HG03457 (cell line): Measurements from ENCODE around the gene MMS19.
"Not testable (repeated sequence)": the region's sequence is repeated elsewhere in the genome, so short reads cannot be mapped to it uniquely, and the experiment has no call there.

ENCODE experiments used
- ATAC-seq: cut with Tn5 transposase; IDR thresholded peaks from one replicate; pipeline ENCODE4 v1.9.1; 2021; ENCODE audit warnings: moderate number of reproducible peaks; ENCODE audit not compliant: unreplicated experiment

MMS19 gene

DNA sequence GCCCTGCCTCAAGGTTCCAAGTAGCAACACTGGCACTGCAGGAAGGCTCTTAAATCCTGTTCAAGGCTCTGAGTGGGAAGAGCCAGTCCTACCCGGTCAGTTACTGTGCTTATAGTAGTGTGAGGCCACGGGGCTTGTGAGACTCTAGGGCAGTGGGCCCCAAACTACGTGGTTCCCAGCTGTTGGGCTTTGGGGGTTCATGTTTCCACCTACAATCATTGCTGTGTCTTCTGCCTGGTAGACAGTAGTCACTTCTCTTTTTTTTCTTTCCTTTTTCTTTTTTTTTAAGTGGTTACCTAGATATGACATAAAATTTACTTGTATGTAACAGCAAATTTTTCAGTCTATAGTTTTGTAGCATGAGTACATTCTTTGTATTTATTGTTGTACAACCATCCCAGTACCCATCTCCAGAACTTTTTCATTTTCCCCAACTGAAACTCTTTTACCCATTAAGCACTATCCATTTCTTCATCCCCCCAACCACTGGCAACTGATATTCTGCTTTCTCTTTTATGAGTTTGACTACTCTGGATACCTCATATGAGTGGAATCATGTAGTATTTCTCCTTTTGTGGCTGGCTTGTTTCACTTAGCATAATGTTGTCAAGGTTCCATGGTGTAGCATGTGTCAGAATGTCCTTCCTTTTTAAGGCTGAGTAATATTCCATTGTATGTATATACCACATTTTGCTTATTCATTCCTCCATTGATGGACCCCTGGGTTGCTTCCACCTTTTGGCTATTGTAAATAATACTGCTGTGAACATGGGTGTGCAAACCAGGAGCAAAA, 8.2 kb upstream of the MMS19 start:
- no peak for ATAC-seq

DNA sequence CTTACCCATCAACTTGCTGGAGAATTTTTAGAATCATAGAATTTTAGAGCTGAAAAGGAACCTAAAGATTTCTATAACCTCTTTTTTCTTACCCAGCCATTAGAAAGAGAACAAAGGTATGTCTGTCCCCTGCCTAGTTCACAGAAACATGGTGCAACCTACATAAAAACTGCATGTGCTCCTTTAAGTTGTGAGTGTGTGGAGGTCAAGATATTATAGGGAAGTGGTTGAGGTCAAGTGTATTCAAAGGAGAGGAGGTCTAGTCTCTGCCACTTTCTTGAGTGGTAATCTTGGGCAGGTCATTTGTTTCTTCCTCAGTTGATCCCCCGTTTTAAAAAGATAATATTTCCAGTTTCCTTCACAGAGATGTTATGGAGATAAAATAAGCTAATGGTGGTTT, 6.9 kb upstream of the MMS19 start:
- ATAC-seq = no peak

DNA sequence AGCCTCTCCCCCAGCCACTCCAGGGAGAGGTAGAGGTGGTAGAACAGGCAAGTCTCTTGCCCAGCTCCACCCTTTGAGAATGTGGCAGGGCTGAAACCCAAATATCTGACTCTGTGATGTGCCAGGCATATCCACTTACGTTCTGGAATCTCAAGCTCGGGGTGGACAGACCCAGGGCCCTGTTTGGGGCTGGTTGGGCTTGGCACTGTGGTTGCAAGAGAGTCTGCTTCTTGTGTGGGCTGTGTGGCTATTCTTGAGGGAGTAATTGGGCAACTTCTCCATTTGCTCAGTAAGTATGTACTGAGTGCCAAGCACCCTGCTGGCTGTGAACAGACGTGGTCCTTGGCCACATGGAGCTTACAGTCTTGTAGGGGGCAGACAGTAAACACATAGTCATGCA, 5.2 kb upstream of the MMS19 start:
- ATAC-seq = no peak

DNA sequence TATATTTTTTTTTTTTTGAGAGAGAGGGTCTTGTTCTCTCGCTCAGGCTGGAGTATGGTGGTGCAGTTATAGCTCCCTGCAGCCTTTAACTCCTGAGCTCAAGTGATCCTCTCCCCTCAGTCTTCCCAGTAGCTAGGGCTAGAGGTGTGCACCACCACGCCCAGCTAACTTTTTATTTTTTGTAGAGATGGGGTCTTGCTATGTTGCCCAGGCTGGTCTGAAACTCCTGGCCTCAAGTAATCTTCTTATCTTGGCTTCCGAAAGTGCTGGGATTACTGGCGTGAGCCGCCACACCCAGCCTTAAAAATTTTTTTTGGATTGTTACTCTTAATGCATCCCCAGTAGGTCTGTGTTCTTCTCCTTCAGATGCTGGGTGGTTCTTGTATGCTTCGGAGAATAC, 4.7 kb upstream of the MMS19 start:
- ATAC-seq = no peak

DNA sequence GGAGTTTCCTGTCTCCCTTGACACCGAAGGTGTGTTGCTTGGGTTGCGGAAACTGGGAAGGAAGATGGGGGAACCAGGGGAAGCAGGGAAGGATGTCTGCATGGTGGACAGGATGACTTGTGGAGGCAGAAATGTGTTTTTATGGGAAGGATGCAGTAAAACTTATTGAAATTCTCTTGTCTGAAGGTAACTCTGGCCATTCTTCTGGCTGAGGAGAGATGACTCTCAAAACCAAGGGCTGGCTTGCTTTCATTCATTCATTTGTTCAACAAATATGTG, 2.0 kb upstream of the MMS19 start:
- ATAC-seq = no peak

DNA sequence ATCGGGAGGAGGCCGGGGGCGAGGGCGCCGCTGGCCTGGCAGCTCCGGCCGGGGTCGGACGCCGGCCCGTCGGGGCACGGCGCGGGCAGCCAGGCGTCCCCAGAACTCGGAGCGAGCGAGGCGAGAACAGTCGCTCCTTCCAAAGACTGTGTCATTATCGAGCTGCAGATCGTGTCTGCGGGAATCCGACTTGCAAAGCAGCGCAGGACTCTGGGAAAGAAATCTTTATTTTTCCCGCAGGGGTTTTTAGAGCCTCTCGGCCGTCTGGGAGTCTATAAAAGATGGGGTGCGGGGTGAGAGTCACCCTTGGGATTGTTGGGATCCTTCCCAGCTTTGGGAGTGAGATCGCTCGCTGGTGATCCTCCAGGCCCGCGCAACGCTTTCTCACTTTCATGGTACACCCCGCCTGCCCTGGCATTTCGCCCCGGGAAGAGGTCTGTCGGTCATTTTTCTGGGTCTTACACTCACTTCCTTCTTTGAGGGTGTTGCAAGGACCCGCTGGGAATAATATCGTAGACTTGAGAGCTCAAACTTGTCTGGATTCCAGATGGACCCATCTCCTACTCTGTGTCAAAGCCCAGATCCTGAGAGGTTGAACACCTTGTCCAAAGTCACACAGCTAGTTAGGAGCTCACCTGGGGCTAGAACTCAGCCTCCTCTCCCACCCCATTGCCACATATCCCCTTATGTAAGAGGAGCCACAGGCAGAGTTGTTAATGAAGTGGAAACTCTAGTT, 1.5 kb upstream of the MMS19 start:
- no peak for ATAC-seq

DNA sequence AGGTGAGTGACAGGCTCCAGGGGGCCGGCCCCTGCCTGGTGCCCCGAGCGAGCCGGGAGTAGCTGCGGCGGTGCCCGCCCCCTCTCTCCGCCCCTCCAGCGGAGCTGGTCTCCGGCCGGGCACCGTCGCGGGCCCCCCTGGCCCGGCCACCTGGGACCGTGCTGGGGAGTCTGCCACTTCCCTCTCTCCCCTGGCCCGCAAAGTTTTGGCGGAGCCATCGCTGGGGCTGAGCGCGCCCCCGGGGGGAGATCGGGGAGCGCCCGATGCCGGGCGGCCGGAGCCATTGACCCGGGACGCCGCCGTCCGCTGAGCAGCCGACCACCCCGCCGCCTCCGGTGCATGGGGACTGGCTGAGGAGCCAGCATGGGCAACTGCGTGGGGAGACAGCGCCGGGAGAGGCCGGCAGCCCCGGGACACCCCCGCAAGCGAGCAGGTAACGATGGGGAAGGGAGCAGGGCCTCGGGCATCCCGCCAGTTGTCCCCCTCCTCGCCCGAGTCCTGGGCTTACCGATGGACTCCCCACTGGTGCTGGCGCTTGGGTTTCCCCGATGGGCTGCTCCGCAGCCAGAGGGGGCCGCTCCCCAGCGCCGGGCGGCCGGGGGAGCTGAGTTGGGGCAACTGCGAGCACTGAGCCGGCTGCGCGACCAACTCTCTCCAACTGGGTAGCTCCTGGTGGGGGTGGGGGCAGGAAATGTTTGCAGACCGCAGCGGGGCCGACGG, 779 bp upstream of the MMS19 start, which contains the start of gene UBTD1:
TSS of gene UBTD1 (plus strand) at position 84 of the 720 bp plus-strand sequence. CDS start at position 364, 280 bp downstream.
- ATAC-seq = peak; percentile 3

DNA sequence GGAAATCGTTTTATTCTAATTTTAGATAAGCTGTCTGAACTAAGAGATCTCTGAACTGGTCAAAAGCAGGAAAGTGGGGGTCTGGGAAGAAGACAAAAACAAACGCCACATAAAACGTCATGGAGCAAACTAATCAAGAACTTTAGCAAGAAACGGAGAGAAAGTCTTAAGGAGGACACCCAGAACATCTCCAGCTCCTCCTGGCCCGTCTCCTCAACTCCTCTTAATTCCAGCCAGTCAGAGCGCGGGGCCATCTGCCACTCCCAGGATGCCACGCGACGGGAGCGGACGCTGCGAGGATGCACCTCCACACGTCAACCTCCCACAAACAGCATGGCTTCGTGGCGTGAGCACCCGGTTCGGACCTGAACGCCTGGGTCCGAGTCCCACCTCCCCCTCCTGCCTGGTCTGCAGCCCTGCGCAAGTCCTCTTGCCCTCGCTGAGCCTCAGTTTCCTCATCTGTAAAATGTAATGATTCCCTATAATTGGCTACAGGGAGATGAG, 598 bp downstream of the MMS19 start:
- no peak for ATAC-seq

DNA sequence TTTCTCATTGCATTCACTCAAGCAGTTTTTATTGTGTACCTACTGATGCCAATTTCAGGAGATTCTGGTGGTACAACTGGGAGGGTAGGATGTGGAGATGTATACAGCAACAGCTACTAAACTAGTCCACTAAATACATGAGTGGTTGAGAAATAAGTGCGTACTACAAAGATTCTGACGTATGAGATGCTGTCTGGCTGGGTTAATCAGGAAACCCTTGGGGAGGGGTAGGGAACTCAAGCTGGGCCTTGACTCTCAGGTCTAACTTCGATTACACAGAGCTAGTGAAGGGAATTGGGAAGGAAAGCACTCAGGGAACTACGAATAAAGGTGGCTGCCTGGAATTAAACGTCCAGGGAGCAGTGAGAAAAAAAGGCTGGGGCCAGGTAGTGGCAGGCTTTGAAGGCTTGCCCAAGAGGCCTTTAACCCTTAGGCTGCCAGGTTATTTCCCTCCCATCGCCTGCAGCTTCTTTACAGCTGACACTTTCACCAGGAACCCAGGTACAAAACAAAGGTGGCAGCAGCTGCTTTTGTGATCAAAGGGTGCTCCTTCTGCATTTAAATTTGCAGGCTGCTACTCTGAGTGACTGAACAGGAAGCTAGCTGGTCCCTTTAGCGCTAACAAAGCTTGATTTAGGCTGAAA, 3.2 kb downstream of the MMS19 start:
- no peak for ATAC-seq

DNA sequence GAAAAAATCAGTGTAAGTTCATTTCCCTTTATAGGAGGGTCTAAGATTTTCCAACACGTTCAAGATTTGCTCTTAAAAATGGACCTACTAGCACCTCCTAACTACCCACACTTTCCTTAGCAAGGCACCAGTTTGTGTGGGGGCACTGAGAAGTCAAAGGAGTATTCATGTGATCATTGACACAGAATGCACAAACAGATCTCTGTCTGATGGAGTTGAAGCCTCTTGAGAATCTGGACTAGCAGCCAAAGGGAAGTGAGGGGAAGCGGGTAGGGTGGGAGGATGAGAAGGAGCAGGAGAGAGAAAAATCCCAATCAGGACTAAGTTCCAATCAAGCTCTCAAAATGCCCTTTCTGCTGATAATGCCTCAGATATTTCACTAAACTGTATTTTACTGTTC, 4.1 kb downstream of the MMS19 start:
- no peak for ATAC-seq

DNA sequence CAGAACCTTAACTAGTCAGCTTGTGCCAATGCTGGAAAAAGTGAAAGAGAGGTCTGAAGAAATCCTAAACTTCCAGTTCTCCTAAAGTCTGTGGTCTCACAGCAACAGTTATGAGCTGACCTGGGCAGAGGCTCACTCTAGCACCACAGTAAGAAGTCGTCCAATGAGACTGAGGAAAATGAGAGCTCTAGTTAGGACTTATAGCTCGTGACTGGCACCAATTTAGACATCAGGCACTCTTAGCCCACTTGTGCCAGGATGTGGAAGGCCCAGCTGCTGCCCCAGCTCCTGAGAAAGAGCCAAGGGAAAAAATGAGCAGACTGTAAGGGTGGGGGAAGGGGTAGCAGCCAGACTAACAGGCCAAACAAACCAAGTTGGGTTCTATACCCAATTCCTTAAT, 7.6 kb downstream of the MMS19 start:
- ATAC-seq = no peak

DNA sequence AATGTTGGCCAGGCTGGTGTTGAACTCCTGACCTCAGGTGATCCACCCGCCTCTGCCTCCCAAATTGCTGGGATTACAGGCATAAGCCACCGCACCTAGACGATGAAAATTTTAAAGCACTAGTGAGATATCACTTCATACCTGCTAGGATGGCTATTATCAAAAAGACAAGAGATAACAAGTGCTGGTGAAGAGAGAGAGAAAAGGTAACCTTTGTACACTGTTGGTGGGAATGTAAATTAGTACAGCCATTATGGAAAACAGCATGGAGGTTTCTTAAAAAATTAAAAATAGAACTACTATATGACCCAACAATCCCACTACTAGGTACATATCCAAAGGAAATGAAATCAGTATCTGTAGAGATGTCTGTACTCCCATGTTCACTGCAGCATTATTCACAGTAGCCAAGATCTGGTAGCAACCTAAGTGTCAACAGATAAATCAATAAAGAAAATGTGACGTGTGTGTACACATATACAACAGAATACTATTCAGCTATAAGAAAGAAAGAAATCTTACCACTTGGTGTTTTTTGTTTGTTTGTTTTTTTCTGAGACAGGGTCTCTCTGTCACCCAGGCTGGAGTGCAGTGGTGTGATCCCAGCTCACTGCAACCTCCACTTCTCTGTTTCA, 12.5 kb downstream of the MMS19 start:
- ATAC-seq = no peak

DNA sequence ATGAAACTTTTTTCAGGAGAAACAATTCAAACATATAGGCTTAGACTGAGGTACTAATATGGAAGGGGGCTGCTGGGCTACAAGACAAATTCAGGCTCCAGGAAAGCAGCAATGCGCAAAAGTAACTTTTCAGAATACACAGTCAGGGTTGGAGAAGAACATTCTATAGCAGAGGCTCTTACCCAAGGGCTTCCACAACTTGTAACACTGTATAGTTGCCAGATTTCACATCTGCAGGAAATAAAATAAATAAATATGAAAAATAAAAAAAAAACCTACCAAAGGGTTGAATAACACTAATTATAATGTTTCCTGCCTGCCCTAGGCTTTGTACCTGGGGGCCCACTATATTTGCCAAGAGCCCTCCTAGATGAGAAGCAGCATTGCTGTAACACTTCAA, 14.3 kb downstream of the MMS19 start:
- ATAC-seq = no peak

DNA sequence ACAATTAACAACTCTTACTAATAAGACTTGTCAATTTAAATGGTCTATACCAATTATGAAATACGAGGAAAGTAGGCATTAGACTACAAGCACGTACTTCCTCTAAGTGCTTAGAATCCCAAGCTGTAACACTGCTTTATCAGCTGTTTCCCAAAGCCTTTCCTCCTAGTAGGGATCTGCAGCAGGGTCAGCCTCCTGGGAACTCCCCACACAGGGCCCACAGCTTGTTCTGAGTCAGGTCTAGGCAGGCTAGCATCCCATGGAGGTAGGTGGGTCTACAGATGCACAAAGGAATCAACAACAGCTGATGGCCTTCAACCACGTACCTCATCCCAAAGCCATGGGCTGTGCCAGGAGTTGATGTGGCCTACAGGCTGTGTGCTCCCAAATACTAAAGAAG, 14.7 kb downstream of the MMS19 start:
- no peak for ATAC-seq

DNA sequence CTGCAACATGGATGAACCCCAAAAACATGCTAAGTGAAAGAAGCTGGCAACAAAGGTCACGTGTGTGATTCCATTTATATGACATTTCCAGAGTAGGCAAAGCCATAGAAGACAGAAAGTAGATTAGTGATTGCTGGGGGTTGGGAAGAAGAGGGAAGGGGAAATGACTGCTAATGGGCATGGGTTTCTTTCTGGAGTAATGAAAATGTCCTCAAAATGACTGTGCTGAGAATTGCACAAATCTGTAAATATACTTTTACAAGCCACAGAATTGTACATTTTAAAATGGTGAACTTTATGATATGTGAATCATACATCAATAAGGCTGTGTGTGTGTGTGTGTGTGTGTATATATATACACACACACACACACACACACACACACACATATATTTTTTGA, 15.8 kb downstream of the MMS19 start:
- ATAC-seq = no peak

DNA sequence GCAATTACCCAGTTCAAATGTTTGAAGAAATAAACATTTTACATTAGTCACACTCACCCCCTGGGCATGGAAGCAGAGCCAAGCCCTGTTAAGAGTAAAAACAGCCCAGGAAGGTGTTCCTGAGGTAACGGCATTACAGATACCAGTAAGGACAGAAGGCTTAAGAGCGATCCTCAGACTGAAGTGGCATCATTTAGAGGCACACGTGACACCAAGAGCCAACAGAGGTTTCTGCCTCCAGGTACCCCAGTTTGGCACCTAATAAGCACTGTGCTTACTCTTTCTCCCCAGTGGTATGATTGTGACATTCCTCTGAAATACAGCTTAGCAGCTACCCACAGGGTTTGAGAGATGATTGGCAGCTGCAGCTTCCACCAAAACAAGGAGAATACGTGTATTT, 17.2 kb downstream of the MMS19 start:
- no peak for ATAC-seq

DNA sequence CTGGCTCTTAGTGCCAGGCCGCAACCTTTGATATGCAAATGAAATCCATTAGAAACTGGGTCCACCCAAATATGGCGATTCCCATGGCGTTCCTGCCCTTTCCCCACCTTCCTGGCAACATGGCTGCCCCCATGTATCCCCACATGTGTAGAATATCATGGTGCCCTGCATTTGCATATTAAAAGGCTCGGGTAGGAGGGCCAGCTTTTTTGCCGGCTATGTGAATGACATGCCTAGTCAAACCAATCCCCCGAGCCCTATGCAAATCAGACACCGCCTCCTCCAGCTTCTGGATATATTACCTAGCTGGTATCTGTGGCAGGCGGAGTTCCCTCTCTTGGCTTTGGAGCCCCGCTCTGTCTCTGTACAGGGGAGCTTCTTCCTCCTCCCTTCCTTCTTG, 18.3 kb downstream of the MMS19 start:
- no peak for ATAC-seq

DNA sequence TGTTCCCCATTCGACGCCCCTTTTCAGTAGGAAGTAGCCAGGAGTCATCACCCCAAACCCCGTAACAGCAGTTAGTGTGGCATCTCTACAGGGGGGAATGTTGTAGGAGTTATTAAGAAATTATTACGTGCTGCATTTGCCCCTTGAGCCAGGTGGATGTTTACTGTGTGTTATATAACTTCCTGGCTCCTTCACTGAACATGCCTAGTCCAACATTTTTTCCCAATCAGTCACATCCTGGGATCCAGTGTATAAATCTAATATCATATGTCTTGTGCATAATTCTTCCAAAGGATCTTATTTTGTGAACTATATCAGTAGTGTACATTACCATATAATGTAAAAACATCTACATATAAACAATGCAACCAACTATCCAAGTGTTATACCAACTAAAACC, 18.8 kb downstream of the MMS19 start:
- ATAC-seq = not testable (repeated sequence)

DNA sequence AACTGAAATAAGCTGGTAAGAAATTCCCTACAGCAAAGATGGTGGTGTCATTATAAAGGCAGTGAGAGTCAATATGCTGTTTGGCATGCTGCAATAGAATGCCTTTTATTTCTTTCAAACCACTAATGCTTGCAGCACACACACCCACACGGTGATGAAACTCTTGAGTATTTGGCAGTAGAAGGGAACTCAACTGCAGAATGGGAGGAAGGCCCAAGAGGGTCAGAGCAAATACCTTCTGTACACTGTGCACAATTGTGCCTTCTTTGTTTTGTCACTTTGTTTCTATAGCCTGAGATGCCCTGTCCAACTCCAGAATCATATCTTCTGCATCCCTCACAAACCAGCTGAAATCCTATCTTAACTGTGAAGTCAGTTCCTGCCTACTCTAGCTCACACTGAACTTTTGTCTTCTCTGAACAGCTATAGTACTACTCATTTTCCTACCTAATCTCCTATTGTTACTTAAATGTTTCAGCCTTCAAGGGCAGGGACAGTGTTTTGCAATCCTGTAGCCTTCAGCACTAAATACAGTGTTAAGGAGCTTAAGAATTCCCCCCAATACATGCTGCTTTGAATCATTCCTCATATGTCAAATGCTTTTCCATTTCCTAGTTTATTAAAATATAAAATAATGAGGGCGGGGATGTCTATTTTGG, 22.2 kb downstream of the MMS19 start:
- ATAC-seq = no peak

DNA sequence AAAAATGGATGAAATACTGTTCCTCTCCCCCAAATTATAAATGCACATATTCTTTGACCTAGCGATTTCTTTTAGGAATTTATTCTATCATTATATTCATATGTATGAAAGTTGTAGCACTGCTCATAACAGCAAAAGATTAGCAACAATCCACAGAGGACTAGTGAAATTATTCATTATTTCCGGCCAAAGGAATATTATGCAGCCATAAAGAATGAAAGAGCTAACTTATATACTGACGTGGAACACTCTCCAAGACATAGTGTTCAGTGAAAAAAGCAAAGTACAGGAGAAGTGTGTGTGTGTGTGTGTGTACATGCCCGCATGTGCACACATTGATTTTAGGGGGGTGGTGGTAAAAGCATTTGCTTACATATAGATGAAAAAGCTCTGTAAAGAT, 23.3 kb downstream of the MMS19 start:
- ATAC-seq = no peak
